Right cardiac atrium (tissue), 5 donors: Measurements from ENCODE around the gene RANBP3. TPM values are rescaled to one million over a fixed set of nuclear protein-coding genes. Genes with fewer than 3 reads are reported as not detected.

Source experiments
- polyA plus RNA-seq: library from polyadenylated mRNA; stranded (reverse); fragments of 200-250 nt; gene quantifications from one replicate; pipeline ENCODE4 v1.2.3, GENCODE V29; 2013
- total RNA-seq, 4 donors: library from RNA; stranded (reverse); fragmentation: NEBNext Ultra II Directional; extraction: Animal tissue kit (Norgen Biotek cat#: 25700); gene quantifications; one replicate each; pipeline ENCODE4 v1.2.1, GENCODE V29; 2021
- donor health status: healthy with polysubstance abuse.
- donor health status: DM: no; HTN: yes; CAD: no.
- donor health status: DM: no; HTN: no; CAD: no.
- donor health status: DM: no; HTN: yes; CAD: no; lungs with severe emphysema.
- donor health status: DM: yes; HTN: yes; CAD: no.

RANBP3 gene
- total and polyA plus RNA-seq, 5 donors, result 49.6 to 73.8 (median 65.4) TPM

Other genes starting within 250 kb of the RANBP3 start
- 1 to 10 TPM in 2 of 4 donors, under 1 TPM in 2; 0.74 to 1.7 (median 1.2) TPM for gene PRR22, start 193.4 kb downstream of the RANBP3 start, total RNA-seq
- 0.84 TPM for gene PRR22, start 193.4 kb downstream of the RANBP3 start, polyA plus RNA-seq
- 10 to 100 TPM; 16.0 to 27.3 (median 19.7) TPM for gene DUS3L, start 187.0 kb downstream of the RANBP3 start, total RNA-seq
- 15.5 TPM for gene DUS3L, start 187.0 kb downstream of the RANBP3 start, polyA plus RNA-seq
- 10 to 100 TPM; 31.6 to 57.1 (median 52.5) TPM for gene NRTN, start 173.1 kb downstream of the RANBP3 start, total RNA-seq
- 31.7 TPM for gene NRTN, start 173.1 kb downstream of the RANBP3 start, polyA plus RNA-seq
- gene FUT6, start 138.4 kb downstream of the RANBP3 start, total RNA-seq, result not detected
- not detected for gene FUT6, start 138.4 kb downstream of the RANBP3 start, polyA plus RNA-seq
- not detected for gene FUT3, start 126.7 kb downstream of the RANBP3 start, total RNA-seq
- gene FUT3, start 126.7 kb downstream of the RANBP3 start, polyA plus RNA-seq, result not detected
- not detected for gene FUT5, start 107.6 kb downstream of the RANBP3 start, total RNA-seq
- not detected for gene FUT5, start 107.6 kb downstream of the RANBP3 start, polyA plus RNA-seq
- 100 to 1,000 TPM; 515 to 756 (median 624) TPM for gene NDUFA11, start 74.3 kb downstream of the RANBP3 start, total RNA-seq
- 1,214 TPM for gene NDUFA11, start 74.3 kb downstream of the RANBP3 start, polyA plus RNA-seq
- 1 to 10 TPM; 1.9 to 5.8 (median 3.8) TPM for gene VMAC, start 73.3 kb downstream of the RANBP3 start, total RNA-seq
- gene VMAC, start 73.3 kb downstream of the RANBP3 start, polyA plus RNA-seq, result 3.6 TPM
- 10 to 100 TPM in 2 of 4 donors, 1 to 10 TPM in 2; 8.9 to 14.2 (median 9.9) TPM for gene CAPS, start 63.9 kb downstream of the RANBP3 start, total RNA-seq
- 7.1 TPM for gene CAPS, start 63.9 kb downstream of the RANBP3 start, polyA plus RNA-seq
- gene RFX2, start 132.4 kb upstream of the RANBP3 start, total RNA-seq, result 10 to 100 TPM in 2 of 4 donors, 1 to 10 TPM in 2; 5.1 to 15.9 (median 9.6) TPM
- gene RFX2, start 132.4 kb upstream of the RANBP3 start, polyA plus RNA-seq, result 8.2 TPM
- not detected for gene ACSBG2, start 157.5 kb upstream of the RANBP3 start, total RNA-seq
- gene ACSBG2, start 157.5 kb upstream of the RANBP3 start, polyA plus RNA-seq, result not detected